HL-60/S4 (cell line): ENCODE data around the gene PLAAT2.
"Not testable (repeated sequence)": the region's sequence is repeated elsewhere in the genome, so short reads cannot be mapped to it uniquely, and the experiment has no call there.

Experiments used
- in situ Hi-C: fragments of 300-500 bp; cut with MboI; formaldehyde crosslinking; loops from 2 replicates; pipeline ENCODE4 v1.14.3; 2022; ENCODE audit warnings: low sequenced_read_pairs

PLAAT2 gene

DNA sequence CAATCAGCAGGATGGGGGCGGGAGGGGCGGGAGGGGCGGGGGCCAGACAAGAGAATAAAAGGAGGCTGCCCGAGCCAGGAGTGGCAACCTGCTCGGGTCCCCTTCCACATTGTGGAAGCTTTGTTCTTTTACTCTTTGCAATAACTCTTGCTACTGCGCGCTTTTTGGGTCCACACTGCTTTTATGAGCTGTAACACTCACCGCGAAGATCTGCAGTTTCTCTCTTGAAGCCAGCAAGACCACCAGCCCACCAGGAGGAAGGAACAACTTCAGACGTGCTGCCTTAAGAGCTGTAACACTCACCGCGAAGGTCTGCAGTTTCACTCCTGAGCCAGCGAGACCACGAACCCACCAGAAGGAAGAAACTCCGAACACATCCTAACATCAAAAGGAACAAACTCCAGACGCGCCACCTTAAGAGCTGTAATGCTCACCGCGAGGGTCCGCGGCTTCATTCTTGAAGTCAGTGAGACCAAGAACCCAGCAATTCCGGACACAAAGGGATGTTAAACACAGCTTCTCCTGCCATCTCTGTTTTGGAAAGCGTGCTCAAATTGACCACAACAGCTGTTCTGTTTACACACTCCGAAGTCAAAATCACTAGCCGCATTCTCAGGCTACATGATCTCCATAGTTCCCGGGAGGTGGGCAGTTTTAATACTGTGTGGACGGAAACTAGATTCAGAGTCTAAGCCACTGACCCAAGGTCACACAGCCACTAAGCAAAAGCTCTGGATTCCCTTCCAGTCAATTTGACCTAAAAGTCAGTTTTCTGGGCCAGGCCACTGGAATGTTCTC lies 11.9 kb downstream of the PLAAT2 start:
- in situ Hi-C loops, result no loop called here

DNA sequence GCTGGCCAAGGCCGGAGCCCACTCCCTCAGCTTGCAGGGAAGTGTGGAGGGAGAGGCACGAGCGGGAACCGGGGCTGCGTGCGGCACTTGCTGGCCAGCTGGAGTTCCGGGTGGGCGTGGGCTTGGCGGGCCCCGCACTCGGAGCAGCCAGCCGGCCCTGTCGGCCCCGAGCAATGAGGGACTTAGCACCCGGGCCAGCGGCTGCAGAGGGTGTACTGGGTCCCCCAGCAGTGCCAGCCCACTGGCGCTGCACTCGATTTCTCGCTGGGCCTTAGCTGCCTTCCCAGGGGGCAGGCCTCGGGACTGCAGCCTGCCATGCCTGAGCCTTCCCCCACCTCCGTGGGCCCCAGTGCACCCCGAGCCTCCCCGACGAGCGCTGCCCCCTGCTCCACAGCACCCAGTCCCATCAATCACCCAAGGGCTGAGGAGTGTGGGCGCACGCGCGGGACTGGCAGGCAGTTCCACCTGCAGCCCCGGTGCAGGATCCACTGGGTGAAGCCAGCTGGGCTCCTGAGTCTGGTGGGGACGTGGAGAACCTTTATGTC lies 13.0 kb downstream of the PLAAT2 start:
- in situ Hi-C loops, result not testable (repeated sequence)

DNA sequence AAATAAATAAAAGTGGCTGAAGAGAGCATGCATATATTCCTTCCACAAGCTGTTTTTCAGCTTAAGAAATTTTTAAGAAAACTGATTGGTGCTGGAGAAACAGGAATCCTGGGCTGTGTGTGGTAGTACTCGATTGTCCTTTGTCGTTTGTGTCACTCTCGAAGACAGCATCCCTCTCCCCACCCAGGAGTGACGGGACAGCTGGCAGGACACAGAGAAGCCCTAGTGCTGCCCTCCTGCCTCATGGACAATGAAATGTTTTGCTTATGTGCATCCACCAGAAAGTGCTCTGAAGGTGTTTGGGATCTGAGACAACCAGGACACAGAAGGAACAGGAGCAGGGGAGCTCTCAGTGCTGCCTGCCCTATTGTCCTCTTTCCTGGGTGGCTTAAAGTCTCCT lies 13.8 kb downstream of the PLAAT2 start:
- in situ Hi-C loops, result no loop called here

DNA sequence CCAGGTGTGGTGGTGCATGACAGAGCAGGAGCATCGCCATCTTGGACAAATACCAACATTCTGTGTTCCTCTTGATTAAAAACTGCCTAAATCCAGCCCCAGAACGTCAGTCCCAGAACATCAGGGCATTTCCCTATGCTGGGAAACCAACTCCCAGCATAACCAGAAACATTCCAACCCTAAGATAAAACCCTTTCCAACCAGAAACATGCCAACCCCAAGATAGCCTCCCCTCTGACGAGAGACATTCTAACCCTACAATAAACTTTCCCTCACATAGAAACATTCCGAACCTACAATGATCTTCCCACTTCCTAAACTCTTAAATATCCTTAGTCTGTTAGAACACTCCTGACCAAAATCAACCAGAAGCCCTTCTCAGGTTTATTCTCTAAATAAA lies 15.0 kb downstream of the PLAAT2 start:
- in situ Hi-C loops, result no loop called here

DNA sequence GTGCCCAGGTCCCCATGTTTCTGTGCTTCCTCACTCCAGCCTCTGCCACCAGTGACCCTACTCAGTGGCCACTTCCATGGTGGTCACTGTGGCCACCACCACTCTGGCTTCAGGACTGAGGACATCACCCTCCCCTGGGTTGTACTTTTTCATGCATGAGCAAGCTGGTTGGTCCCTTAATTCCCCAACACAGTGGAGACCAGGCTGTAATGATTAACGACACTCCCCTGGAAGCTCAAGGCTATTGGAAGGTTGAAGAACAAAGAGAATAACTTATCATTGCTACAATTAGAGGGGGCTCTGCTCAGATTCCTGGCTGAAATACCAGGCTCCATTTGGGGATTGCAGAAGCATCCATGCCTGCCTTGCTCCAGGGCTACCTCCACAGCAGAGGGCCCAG lies 16.1 kb downstream of the PLAAT2 start:
- in situ Hi-C loops, result no loop called here

DNA sequence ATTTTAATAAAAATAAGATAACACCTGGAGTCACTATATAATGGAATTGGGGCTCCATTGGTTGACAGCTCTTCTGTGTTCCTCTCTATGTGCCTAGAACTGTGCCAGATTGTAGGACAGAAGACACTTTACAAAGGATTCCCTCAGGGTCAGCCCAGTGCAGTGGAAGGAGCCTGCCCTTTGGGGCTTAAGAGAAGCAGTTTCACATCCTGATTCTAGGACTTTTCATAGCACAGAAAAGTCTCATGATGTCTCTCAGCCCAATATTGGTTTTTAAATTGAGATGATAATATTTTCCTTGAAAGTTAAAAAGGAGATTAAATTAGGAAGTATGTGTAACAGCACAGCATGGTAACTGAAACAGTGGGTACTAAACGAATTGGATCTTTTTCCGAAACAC lies 19.5 kb downstream of the PLAAT2 start:
- in situ Hi-C loops, result no loop called here

DNA sequence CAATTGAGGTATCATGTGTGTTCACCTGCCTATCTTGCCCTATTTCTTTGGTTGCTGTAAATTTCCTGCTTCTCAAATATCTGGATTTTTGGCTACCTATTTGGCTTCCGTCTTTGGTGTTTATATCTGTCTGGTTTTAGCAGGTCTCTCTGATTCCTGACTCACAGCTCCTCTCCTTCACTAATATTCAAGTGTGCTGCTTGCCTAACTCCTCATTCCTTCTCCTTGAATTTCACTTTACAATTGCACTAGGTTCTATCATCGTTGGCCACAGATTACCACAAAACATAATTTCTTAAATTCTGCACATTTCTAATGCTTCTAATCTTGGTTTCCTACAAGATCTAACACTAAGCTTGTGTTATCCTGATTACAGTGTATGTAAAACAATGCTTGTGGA lies 20.7 kb downstream of the PLAAT2 start:
- in situ Hi-C loops, result not testable (repeated sequence)

DNA sequence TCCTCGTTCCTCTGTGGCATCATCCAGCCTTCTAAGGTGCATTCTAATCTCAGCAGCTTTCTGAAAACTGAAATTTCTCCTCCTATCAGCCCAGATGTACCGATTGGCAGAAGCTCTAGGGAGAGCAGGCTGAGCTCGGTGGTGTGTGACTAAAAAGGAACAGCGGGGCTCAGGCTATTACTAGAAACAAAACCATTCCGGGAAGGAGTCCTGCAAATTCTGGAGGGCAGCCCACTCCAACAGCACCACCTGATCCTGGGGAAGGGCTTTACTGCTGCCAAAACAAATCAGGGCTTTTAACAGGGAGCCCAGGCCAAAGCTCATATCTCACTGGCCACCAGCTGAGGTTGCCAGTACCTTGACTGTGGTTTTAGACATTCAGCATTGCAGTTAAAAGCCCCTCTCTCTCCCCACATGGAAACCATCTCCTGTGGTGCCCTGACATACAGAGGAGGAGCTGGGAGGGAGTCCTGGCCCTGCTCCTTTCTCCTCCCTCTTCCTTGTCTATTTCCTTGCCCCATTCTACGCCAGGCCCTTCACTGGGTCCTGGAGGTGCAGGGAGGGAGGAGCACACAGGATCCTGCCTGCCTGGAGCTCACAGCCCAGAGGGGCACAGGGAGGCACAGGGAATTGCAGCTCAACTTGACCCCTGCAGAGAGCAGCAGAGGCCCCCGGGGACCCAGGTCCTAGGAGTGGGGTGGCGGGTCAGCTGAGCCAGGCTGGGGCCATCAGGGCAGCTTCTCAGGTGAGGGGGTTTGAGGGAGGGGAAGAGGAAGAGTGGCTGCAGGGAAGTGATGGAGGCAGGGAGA lies 25.7 kb downstream of the PLAAT2 start:
- in situ Hi-C loops, result no loop called here

DNA sequence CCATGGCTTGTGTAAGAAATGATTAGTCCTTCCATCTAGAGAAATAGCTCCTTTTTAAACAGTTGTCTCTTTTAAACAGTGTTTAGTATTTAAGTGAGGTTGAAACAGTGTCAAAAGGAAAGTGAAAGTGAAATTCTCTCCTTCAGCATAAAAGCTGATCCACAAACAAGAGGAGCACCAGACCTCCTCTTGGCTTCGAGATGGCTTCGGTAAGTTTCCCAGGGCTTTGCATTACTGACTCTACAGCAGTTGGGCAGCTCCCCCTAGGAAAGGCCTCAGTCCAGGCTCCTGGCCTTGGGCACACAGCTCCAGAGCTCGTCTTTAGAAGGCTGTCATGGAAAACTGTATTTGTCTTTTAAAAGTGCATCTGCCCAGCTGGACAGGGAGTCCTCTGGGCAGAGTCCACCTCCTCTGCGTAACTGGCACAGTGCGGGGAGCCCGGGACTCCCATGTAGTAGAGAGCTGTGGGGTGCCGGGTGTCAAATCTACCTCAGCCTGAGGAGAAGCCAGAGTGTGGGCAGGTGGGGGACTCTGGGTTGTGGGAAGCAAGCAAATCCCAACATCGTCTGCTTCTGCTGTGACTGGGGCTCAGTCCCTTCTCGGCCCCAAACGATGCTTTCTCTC lies 26.4 kb downstream of the PLAAT2 start, which contains the start of gene PLAAT4:
Gene PLAAT4 (plus strand): TSS at position 140 of the 624 bp plus-strand sequence. CDS start 61 bp downstream, at position 201.
- in situ Hi-C loops, result no loop called here

DNA sequence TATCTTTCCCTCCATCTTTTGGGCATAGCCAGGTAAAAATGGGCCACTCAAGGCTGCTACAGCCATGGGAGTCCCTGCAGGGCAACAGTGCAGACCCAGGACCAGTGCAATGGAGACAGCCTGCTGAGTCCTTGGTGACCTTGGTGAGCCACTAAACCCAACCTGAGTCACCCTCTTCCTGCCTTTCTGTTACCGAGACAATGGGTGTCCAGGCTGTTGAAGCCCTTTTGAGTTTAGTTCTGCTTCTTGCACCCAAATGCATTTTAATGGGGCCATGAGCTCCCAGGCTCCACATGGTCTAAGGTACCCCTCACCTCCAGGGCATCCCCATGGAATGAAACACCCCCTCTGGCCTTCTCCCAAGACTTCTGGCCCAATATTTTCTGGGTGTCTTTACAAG lies 27.4 kb downstream of the PLAAT2 start:
- in situ Hi-C loops, result no loop called here

DNA sequence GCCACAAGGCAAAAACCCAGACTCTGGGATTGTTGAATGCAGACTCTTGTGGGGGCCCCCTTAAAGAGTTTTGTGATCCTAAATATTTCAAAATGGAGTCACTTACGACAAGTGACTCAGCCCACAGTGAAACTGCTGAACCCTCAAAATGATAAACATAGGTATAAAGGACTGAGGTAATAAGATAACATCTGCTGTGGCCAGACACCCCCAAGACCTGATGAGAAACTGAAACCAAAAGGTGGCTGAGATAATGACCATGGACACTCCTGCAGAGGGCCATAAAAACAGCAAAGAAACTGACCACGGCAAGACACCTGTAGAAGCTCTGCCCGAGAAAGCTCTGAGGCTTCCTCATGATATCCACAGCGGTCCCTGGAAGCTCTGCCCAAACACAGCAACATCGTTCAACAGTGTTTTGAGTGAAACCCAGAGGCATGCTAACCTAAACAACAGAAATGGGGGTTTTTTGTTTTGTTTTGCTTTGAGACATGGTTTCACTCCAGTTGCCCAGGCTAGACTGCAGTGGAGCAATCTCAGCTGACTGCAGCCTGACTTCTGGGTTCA lies 28.2 kb downstream of the PLAAT2 start:
- in situ Hi-C loops, result no loop called here

DNA sequence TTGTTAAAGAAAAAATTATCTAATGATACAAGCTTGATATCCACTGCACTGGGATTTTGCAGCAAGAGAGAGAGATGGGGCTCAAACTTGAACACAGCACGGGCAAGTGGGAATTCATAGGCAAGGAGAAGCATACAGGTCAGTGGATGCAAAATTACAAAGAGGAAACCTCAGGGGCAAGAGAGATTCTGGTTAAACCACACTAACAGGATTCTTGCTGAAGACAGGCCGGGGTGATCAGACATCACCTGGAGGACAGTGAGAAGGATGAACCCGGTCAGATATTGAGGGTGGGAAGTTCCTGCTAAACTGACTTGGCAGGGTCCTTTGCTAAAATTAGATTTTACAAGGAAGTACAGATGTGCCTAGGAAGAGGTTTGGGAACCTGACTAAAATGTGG lies 29.1 kb downstream of the PLAAT2 start:
- in situ Hi-C loops, result no loop called here

DNA sequence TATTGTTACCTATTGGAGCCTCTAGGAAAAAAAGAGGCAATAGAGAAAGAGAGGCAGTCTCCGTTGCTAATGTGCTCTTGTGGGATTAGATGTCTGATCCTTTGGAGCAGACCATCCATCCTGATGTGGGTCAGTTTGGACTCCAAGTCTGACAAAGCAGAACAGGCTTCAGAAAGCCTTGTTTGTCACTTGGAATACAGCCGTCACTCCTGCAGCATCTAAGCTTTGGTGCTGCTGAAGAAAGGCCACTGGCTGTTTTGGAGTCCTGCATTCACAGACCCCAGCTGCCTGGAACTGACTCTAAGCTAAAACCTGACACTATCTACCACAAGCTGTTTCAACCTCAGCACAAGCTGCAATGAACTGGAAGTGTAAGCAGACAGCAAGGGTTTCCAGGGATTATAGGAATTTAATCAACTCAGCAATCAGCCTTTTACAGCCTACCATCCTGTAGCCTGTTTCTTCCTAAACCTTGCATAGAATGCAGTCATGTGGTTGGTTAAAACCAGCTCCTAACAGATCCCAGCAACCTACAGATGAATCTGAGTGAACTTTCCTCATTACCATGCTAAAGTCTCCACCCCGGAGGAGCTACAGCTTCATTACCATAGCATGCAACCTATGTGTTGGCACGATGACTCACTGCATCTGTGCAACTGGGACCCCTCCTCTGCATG lies 30.2 kb downstream of the PLAAT2 start:
- in situ Hi-C loops, result no loop called here

DNA sequence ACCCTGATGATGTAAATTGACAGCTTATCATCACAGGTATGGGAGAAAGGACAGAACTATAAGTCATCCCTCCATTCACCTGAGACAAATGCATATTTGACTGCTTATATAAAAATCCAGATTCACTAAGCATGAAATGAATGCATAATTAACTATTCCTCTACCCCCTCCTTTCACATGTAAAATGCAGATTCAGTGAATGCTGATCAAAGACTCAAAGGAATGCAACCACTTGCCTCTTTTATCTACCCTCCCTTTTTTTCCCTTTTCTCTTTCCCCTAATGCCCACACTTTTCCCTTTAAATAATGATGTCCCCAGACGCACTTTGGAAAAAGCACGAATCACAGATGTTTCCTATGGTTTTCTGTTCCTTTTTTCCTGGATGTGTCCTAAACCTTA lies 31.1 kb downstream of the PLAAT2 start:
- in situ Hi-C loops, result no loop called here

DNA sequence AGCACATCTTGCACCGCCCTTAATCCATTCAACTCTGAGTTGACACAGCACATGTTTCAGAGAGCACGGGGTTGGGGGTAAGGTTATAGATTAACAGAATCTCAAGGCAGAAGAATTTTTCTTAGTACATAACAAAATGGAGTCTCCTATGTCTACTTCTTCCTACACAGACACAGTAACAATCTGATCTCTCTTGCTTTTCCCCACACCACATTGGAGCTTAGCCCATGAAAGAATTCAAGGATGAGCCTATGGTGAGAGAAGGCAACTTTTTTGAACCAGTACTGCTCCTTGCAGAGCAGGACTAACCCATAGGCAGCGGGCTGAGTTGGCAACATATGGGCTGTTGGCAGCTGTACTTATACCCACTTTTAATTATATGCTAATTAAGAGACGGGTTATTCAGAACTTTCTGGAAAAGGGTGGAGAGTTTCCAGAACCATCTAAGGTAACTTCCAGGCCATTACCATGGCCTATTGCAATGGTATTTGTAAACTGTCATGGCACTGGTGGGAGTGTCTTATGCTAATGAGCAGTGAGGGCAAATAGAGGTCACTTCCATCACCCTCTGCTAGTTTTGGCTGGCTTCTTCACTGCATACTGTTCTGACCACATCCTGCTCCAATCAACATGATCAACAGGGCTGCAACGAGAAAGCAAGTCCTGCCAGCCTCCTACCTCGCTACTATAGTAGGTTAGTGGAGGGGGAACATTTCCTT lies 31.9 kb downstream of the PLAAT2 start:
- in situ Hi-C loops, result not testable (repeated sequence)

DNA sequence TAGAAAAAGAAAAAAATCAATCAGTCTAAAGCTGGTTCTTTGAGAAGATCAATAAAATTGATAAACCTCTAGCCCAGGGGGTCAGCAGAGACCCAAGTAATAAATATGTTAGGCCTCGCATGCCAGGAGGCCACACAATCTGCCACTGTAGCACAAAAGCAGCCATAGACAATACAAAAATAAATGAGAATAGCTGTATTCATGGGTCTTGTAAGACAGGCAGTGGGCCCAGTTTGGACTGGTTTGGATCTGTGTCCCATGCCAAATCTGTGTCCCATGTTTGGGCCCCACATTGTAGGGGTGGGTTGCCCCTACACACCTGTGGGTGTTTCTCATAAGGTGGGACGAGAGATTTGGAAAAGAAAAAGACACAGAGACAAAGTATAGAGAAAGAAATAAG lies 33.2 kb downstream of the PLAAT2 start:
- in situ Hi-C loops, result no loop called here

DNA sequence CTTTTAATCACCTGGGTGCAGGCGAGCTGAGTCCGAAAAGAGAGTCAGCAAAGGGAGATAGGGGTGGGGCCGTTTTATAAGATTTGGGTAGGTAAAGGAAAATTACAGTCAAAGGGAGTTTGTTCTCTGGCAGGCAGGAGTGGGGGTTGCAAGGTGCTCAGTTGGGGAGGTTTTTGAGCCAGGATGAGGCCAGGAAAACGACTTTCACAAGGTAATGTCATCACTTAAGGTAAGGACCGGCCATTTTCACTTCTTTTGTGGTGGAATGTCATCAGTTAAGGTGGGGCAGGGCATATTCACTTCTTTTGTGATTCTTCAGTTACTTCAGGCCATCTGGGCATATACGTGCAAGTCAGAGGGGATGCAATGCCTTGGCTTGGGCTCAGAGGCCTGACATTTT lies 33.8 kb downstream of the PLAAT2 start:
- in situ Hi-C loops, result not testable (repeated sequence)

DNA sequence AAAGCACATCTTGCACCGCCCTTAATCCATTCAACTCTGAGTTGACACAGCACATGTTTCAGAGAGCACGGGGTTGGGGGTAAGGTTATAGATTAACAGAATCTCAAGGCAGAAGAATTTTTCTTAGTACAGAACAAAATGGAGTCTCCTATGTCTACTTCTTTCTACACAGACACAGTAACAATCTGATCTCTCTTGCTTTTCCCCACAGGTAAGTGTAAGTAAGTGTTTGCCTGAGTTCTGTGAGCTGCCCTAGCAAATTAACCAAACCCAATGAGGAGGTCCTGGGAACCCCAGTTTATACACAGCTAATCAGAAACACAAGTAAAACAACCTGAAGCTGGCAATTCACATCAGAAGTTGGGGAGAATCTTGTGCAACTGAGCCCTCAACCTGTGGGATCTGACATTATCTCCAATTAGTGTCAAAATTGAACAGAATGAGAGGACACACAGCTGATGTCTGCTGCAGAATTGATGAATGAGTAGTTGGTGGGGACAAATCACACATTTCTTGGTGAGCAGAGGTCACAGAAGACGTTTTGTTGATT lies 34.4 kb downstream of the PLAAT2 start:
- in situ Hi-C loops, result not testable (repeated sequence)

DNA sequence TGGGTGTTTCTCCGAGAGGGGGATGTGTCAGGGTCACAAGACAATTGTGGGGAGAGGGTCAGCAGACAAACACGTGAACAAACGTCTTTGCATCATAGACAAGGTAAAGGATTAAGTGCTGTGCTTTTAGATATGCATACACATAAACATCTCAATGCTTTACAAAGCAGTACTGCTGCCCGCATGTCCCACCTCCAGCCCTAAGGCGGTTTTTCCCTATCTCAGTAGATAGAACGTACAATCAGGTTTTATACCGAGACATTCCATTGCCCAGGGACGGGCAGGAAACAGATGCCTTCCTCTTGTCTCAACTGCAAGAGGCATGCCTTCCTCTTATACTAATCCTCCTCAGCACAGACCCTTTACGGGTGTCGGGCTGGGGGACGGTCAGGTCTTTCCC lies 35.0 kb downstream of the PLAAT2 start:
- in situ Hi-C loops, result not testable (repeated sequence)

DNA sequence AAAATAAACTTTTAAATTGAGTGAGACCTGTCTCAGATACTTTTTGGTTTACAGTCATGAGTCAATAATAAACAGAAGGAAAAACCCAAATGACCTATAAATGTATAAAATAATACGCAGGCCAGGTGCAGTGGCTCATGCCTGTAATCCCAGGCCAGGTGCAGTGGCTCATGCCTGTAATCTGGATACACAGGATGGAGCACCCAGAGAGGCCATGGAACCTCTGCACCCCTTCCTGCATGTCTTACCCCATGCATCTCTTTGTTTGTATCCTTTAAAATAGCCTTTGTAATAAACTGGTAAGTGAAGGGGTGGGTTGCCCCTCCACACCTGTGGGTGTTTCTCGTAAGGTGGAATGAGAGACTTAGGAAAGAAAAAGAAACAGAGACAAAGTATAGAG lies 35.5 kb downstream of the PLAAT2 start:
- in situ Hi-C loops, result no loop called here
